ENCODE measurements around the gene PPP3CA.
A peak's percentile ranks its signal among the peaks of the same experiment; 100 is the strongest.

PPP3CA gene

GRCh38 chr4:101347267-101347556, at the start of gene PPP3CA:
Gene PPP3CA (minus strand): TSS chr4:101347526.
- no peak for DNase-seq

- DNase-seq: peak; percentile 32
Observed at GRCh38 chr4:101393256-101393655, 45.9 kb upstream of the PPP3CA start.

- DNase-seq: no peak
Observed at GRCh38 chr4:101370663-101371210, 23.4 kb upstream of the PPP3CA start.

- DNase-seq: peak; percentile 94
Observed at GRCh38 chr4:101367201-101367600, 19.9 kb upstream of the PPP3CA start.

GRCh38 chr4:101366331-101366730, 19.0 kb upstream of the PPP3CA start:
- peak; percentile 65 for DNase-seq

GRCh38 chr4:101357751-101358150, 10.4 kb upstream of the PPP3CA start:
- peak; percentile 64 for DNase-seq

GRCh38 chr4:101356928-101357327, 9.6 kb upstream of the PPP3CA start:
- peak; percentile 99 for DNase-seq

GRCh38 chr4:101355767-101356702, 8.7 kb upstream of the PPP3CA start:
- peak; percentile 88 for DNase-seq

GRCh38 chr4:101355246-101355645, 7.9 kb upstream of the PPP3CA start:
- DNase-seq: no peak

- DNase-seq: no peak
Observed at GRCh38 chr4:101349801-101350064, 2.4 kb upstream of the PPP3CA start.

- DNase-seq: no peak
Observed at GRCh38 chr4:101348995-101349800, 1.9 kb upstream of the PPP3CA start.

GRCh38 chr4:101348367-101348827, 1.1 kb upstream of the PPP3CA start:
- DNase-seq: no peak

- peak; percentile 97 for DNase-seq
Observed at GRCh38 chr4:101347557-101348366, 436 bp upstream of the PPP3CA start.

- peak; percentile 59 for DNase-seq
Observed at GRCh38 chr4:101346351-101347266, 717 bp downstream of the PPP3CA start.

- peak; percentile 60 for DNase-seq
Observed at GRCh38 chr4:101345596-101346350, 1.6 kb downstream of the PPP3CA start.

GRCh38 chr4:101345271-101345595, 2.1 kb downstream of the PPP3CA start:
- no peak for DNase-seq

- no peak for DNase-seq
Observed at GRCh38 chr4:101339332-101339731, 8.0 kb downstream of the PPP3CA start.

- peak; percentile 44 for DNase-seq
Observed at GRCh38 chr4:101337688-101338087, 9.6 kb downstream of the PPP3CA start.

GRCh38 chr4:101334963-101335572, 12.3 kb downstream of the PPP3CA start:
- DNase-seq: no peak

GRCh38 chr4:101332424-101332823, 14.9 kb downstream of the PPP3CA start:
- DNase-seq: no peak

- DNase-seq: peak; percentile 14
Observed at GRCh38 chr4:101331017-101331416, 16.3 kb downstream of the PPP3CA start.
